H9 (cell line): Measurements from ENCODE around the gene ABCE1. TPM values are rescaled to one million over a fixed set of nuclear protein-coding genes. Genes with fewer than 3 reads are reported as not detected.
A peak's percentile ranks its signal among the peaks of the same experiment; 100 is the strongest.

Experiments used
- DNase-seq: peaks from one replicate; pipeline ENCODE4 v3.0.0-alpha.2; 2017
- H2AFZ ChIP-seq: one replicate; pipeline ENCODE4 v1.6.1; 2013; ENCODE audit warnings: mild to moderate bottlenecking, low read length, control low read depth, moderate library complexity
- H2AK5ac ChIP-seq: 2 replicates; pipeline ENCODE4 v1.6.1; 2013; ENCODE audit warnings: low read length, control low read depth, mixed read lengths; ENCODE audit not compliant: insufficient read length
- H2BK120ac ChIP-seq: one replicate; pipeline ENCODE4 v1.6.1; 2013; ENCODE audit warnings: low read depth, mild to moderate bottlenecking, low read length, control low read depth, inconsistent platforms; ENCODE audit not compliant: poor library complexity, severe bottlenecking
- H2BK12ac ChIP-seq: 2 replicates; pipeline ENCODE4 v1.6.1; 2013; ENCODE audit warnings: low read length, control low read depth, mixed read lengths, low read depth; ENCODE audit not compliant: insufficient read length
- H2BK15ac ChIP-seq: 2 replicates; pipeline ENCODE4 v1.6.1; 2013; ENCODE audit warnings: low read depth, low read length, control low read depth
- H2BK20ac ChIP-seq: one replicate; pipeline ENCODE4 v1.6.1; 2013; ENCODE audit warnings: low read depth, mild to moderate bottlenecking, low read length, control low read depth, inconsistent platforms; ENCODE audit not compliant: poor library complexity, severe bottlenecking
- H2BK5ac ChIP-seq: 2 replicates; pipeline ENCODE4 v1.6.1; 2013; ENCODE audit warnings: low read length, control low read depth, mixed read lengths; ENCODE audit not compliant: insufficient read length
- H3K14ac ChIP-seq: 2 replicates; pipeline ENCODE4 v1.6.1; 2013; ENCODE audit warnings: low read length, control low read depth; ENCODE audit not compliant: insufficient read depth
- H3K18ac ChIP-seq: 2 replicates; pipeline ENCODE4 v1.6.1; 2013; ENCODE audit warnings: low read depth, mild to moderate bottlenecking, mixed read lengths, low read length, control low read depth; ENCODE audit not compliant: insufficient read length
- H3K23ac ChIP-seq: 2 replicates; pipeline ENCODE4 v1.6.1; 2013; ENCODE audit warnings: low read length, control low read depth, mixed read lengths, low read depth; ENCODE audit not compliant: insufficient read length
- H3K23me2 ChIP-seq: 2 replicates; pipeline ENCODE4 v1.6.1; 2013; ENCODE audit warnings: low read depth, mild to moderate bottlenecking, mixed read lengths, low read length, control low read depth; ENCODE audit not compliant: insufficient read length, poor library complexity, severe bottlenecking
- H3K27ac ChIP-seq: 2 replicates; pipeline ENCODE4 v1.5.1; 2013; ENCODE audit warnings: low read length, control low read depth, mixed read lengths, low read depth; ENCODE audit not compliant: insufficient read length
- H3K27me3 ChIP-seq: 2 replicates; pipeline ENCODE4 v1.6.1; 2013; ENCODE audit warnings: low read length, control low read depth, inconsistent platforms; ENCODE audit not compliant: insufficient read depth
- H3K4ac ChIP-seq: 2 replicates; pipeline ENCODE4 v1.6.1; 2013; ENCODE audit warnings: low read depth, mild to moderate bottlenecking, control low read depth, inconsistent platforms, low read length, moderate library complexity
- H3K4me1 ChIP-seq: 2 replicates; pipeline ENCODE4 v1.6.1; 2013; ENCODE audit warnings: low read length, control low read depth, inconsistent platforms; ENCODE audit not compliant: insufficient read depth
- H3K4me2 ChIP-seq: 2 replicates; pipeline ENCODE4 v1.6.1; 2013; ENCODE audit warnings: low read length, control low read depth, mixed read lengths; ENCODE audit not compliant: insufficient read length, insufficient read depth
- H3K56ac ChIP-seq: 2 replicates; pipeline ENCODE4 v1.6.1; 2013; ENCODE audit warnings: low read depth, mild to moderate bottlenecking, mixed read lengths, low read length, control low read depth; ENCODE audit not compliant: insufficient read length
- H3K79me1 ChIP-seq: 2 replicates; pipeline ENCODE4 v1.6.1; 2013; ENCODE audit warnings: low read depth, mild to moderate bottlenecking, moderate library complexity, low read length, control low read depth, inconsistent platforms; ENCODE audit not compliant: insufficient read depth, poor library complexity, severe bottlenecking
- H3K79me2 ChIP-seq: 2 replicates; pipeline ENCODE4 v1.6.1; 2013; ENCODE audit warnings: low read length, control low read depth, inconsistent platforms; ENCODE audit not compliant: insufficient read depth
- H3K9ac ChIP-seq: 2 replicates; pipeline ENCODE4 v1.6.1; 2013; ENCODE audit warnings: low read length, control low read depth, mixed read lengths; ENCODE audit not compliant: insufficient read length; ENCODE audit errors: extremely low read depth
- H3K9me3 ChIP-seq: one replicate; pipeline ENCODE4 v1.6.1; 2013; ENCODE audit warnings: low read depth, low read length, inconsistent platforms; ENCODE audit not compliant: control insufficient read depth
- H3T11ph ChIP-seq: one replicate; pipeline ENCODE4 v1.6.1; 2013; ENCODE audit warnings: mild to moderate bottlenecking, low read length, control low read depth, inconsistent platforms
- H4K20me1 ChIP-seq: one replicate; pipeline ENCODE4 v1.6.1; 2013; ENCODE audit not compliant: control insufficient read depth, insufficient read length, insufficient read depth
- H4K5ac ChIP-seq: 2 replicates; pipeline ENCODE4 v1.6.1; 2013; ENCODE audit warnings: low read depth, mild to moderate bottlenecking, mixed read lengths, low read length, control low read depth; ENCODE audit not compliant: insufficient read length
- H4K8ac ChIP-seq: replicated peaks from 2 replicates; pipeline ENCODE4 v1.6.1; 2013; ENCODE audit warnings: low read length, control low read depth, mixed read lengths, low read depth; ENCODE audit not compliant: insufficient read length
- H4K91ac ChIP-seq: 2 replicates; pipeline ENCODE4 v1.6.1; 2013; ENCODE audit warnings: low read depth, mild to moderate bottlenecking, moderate library complexity, mixed read lengths, low read length, control low read depth; ENCODE audit not compliant: insufficient read length
- H3K27ac Mint-ChIP-seq, 3 experiments: 2 replicates in 2 of 3; 3 replicates in 1 of 3; pipeline ENCODE4 v1.8.0; 2020 to 2021; ENCODE audit warnings: mixed read lengths in 3 of 3, mild to moderate bottlenecking in 1 of 3, moderate library complexity in 1 of 3
- H3K27me3 Mint-ChIP-seq: 2 replicates; pipeline ENCODE4 v1.8.0; 2021; ENCODE audit warnings: low read depth, mild to moderate bottlenecking, moderate library complexity, mixed read lengths
- H3K36me3 Mint-ChIP-seq, 3 experiments: 2 replicates in 2 of 3; 3 replicates in 1 of 3; pipeline ENCODE4 v1.8.0; 2020 to 2021; ENCODE audit warnings: low read depth in 3 of 3, mixed read lengths in 3 of 3; ENCODE audit not compliant: insufficient read depth in 1 of 3
- H3K4me1 Mint-ChIP-seq, 2 experiments: 2 replicates each; pipeline ENCODE4 v1.8.0; 2020; ENCODE audit warnings: mixed read lengths in 2 of 2
- H3K4me3 Mint-ChIP-seq, 2 experiments: 2 replicates in 1 of 2; 3 replicates in 1 of 2; pipeline ENCODE4 v1.8.0; 2020 to 2021; ENCODE audit warnings: mild to moderate bottlenecking in 2 of 2, mixed read lengths in 2 of 2, moderate library complexity in 1 of 2
- H3K9me3 Mint-ChIP-seq, 2 experiments: 2 replicates in 1 of 2; 3 replicates in 1 of 2; pipeline ENCODE4 v1.8.0; 2020; ENCODE audit warnings: mild to moderate bottlenecking in 2 of 2, mixed read lengths in 2 of 2, moderate library complexity in 1 of 2
- CTCF ChIP-seq: fragments of 200-600 bp; sonication (generic); conservative IDR thresholded peaks from 3 replicates; pipeline ENCODE4 v1.8.0; 2021; ENCODE audit warnings: antibody characterized with exemption, mild to moderate bottlenecking
- WGBS: extraction: QIAGEN DNeasy Blood & Tissue Kit; methylation state at CpG from one replicate; pipeline ENCODE4 v1.1.7; 2013; ENCODE audit warnings: missing lambda C conversion rate, low lambda C conversion rate, mixed read lengths; ENCODE audit not compliant: insufficient read length; ENCODE audit errors: extremely low coverage; 5-methylcytosine and 5-hydroxymethylcytosine counted together
- total RNA-seq: library from RNA; stranded (reverse); gene quantifications from 2 replicates; pipeline ENCODE4 v1.2.1, GENCODE V29; 2021

The ABCE1 gene
- total RNA-seq, 1 experiment from 2014 or later = 112 TPM

GRCh38 chr4:145076469-145076855 is 21.6 kb upstream of the ABCE1 start:
- H4K5ac ChIP-seq = no peak overlapping the region
- no peaks in the 10 kb centered on the region for H3K79me1 ChIP-seq
- no peak for TF ChIP-seq CTCF
- no peak overlapping the region for H3K9ac ChIP-seq
- no peak overlapping the region for H2AFZ ChIP-seq
- H3K4me1 Mint-ChIP-seq = no peaks in the 10 kb centered on the region
- no peak overlapping the region for H3K27ac ChIP-seq
- no peak overlapping the region for H3K4me3 Mint-ChIP-seq
- H3K4me2 ChIP-seq = no peak overlapping the region
- H2BK20ac ChIP-seq = no peak overlapping the region
- H3K27me3 Mint-ChIP-seq = no peaks in the 10 kb centered on the region
- peaks cover 2% of the 10 kb centered on the region; the same call in 1 of the 2 replicates for H3K79me2 ChIP-seq
- peaks cover 37 to 43% (median 41%) of the 10 kb centered on the region in 3 experiments for H3K36me3 Mint-ChIP-seq
- H3K9me3 ChIP-seq = no peaks in the 10 kb centered on the region
- H3K9me3 Mint-ChIP-seq = peaks cover 3 to 12% of the 10 kb centered on the region in 2 experiments; a peak in 3 of 5 replicates
- no peaks in the 10 kb centered on the region for H3K4me1 ChIP-seq
- peak overlapping the region in 1 of 3 experiments; percentile 83; a peak in 1 of 7 replicates for H3K27ac Mint-ChIP-seq
- WGBS = no CpG with 5 or more reads among the region's 2 CpGs
- H2BK5ac ChIP-seq = no peak overlapping the region
- H2AK5ac ChIP-seq = no peak overlapping the region
- H2BK15ac ChIP-seq = no peak overlapping the region
- no peak overlapping the region for H2BK12ac ChIP-seq
- DNase-seq = no peak
- no peak overlapping the region for H4K91ac ChIP-seq
- H3K56ac ChIP-seq = no peak overlapping the region
- H3T11ph ChIP-seq = no peak overlapping the region
- H3K27me3 ChIP-seq = no peaks in the 10 kb centered on the region
- no peak overlapping the region for H2BK120ac ChIP-seq
- H3K23me2 ChIP-seq = no peaks in the 10 kb centered on the region
- H3K14ac ChIP-seq = no peak overlapping the region
- H3K18ac ChIP-seq = no peak overlapping the region
- no peak overlapping the region for H3K4ac ChIP-seq
- H4K8ac ChIP-seq = no peak overlapping the region
- no peak overlapping the region for H3K23ac ChIP-seq
- H4K20me1 ChIP-seq = no peaks in the 10 kb centered on the region
